H9 (cell line): ENCODE measurements around the gene PPP2CA. TPM values are rescaled to one million over a fixed set of nuclear protein-coding genes. Genes with fewer than 3 reads are reported as not detected.

ENCODE experiments used
- DNase-seq: peaks from one replicate; pipeline ENCODE4 v3.0.0-alpha.2; 2017
- H2AFZ ChIP-seq: one replicate; pipeline ENCODE4 v1.6.1; 2013; ENCODE audit warnings: mild to moderate bottlenecking, low read length, control low read depth, moderate library complexity
- H2AK5ac ChIP-seq: 2 replicates; pipeline ENCODE4 v1.6.1; 2013; ENCODE audit warnings: low read length, control low read depth, mixed read lengths; ENCODE audit not compliant: insufficient read length
- H2BK120ac ChIP-seq: one replicate; pipeline ENCODE4 v1.6.1; 2013; ENCODE audit warnings: low read depth, mild to moderate bottlenecking, low read length, control low read depth, inconsistent platforms; ENCODE audit not compliant: poor library complexity, severe bottlenecking
- H2BK12ac ChIP-seq: 2 replicates; pipeline ENCODE4 v1.6.1; 2013; ENCODE audit warnings: low read length, control low read depth, mixed read lengths, low read depth; ENCODE audit not compliant: insufficient read length
- H2BK15ac ChIP-seq: 2 replicates; pipeline ENCODE4 v1.6.1; 2013; ENCODE audit warnings: low read depth, low read length, control low read depth
- H2BK20ac ChIP-seq: one replicate; pipeline ENCODE4 v1.6.1; 2013; ENCODE audit warnings: low read depth, mild to moderate bottlenecking, low read length, control low read depth, inconsistent platforms; ENCODE audit not compliant: poor library complexity, severe bottlenecking
- H2BK5ac ChIP-seq: 2 replicates; pipeline ENCODE4 v1.6.1; 2013; ENCODE audit warnings: low read length, control low read depth, mixed read lengths; ENCODE audit not compliant: insufficient read length
- H3K14ac ChIP-seq: 2 replicates; pipeline ENCODE4 v1.6.1; 2013; ENCODE audit warnings: low read length, control low read depth; ENCODE audit not compliant: insufficient read depth
- H3K18ac ChIP-seq: 2 replicates; pipeline ENCODE4 v1.6.1; 2013; ENCODE audit warnings: low read depth, mild to moderate bottlenecking, mixed read lengths, low read length, control low read depth; ENCODE audit not compliant: insufficient read length
- H3K23ac ChIP-seq: 2 replicates; pipeline ENCODE4 v1.6.1; 2013; ENCODE audit warnings: low read length, control low read depth, mixed read lengths, low read depth; ENCODE audit not compliant: insufficient read length
- H3K23me2 ChIP-seq: 2 replicates; pipeline ENCODE4 v1.6.1; 2013; ENCODE audit warnings: low read depth, mild to moderate bottlenecking, mixed read lengths, low read length, control low read depth; ENCODE audit not compliant: insufficient read length, poor library complexity, severe bottlenecking
- H3K27ac ChIP-seq: 2 replicates; pipeline ENCODE4 v1.5.1; 2013; ENCODE audit warnings: low read length, control low read depth, mixed read lengths, low read depth; ENCODE audit not compliant: insufficient read length
- H3K27me3 ChIP-seq: 2 replicates; pipeline ENCODE4 v1.6.1; 2013; ENCODE audit warnings: low read length, control low read depth, inconsistent platforms; ENCODE audit not compliant: insufficient read depth
- H3K4ac ChIP-seq: 2 replicates; pipeline ENCODE4 v1.6.1; 2013; ENCODE audit warnings: low read depth, mild to moderate bottlenecking, control low read depth, inconsistent platforms, low read length, moderate library complexity
- H3K4me1 ChIP-seq: 2 replicates; pipeline ENCODE4 v1.6.1; 2013; ENCODE audit warnings: low read length, control low read depth, inconsistent platforms; ENCODE audit not compliant: insufficient read depth
- H3K4me2 ChIP-seq: 2 replicates; pipeline ENCODE4 v1.6.1; 2013; ENCODE audit warnings: low read length, control low read depth, mixed read lengths; ENCODE audit not compliant: insufficient read length, insufficient read depth
- H3K56ac ChIP-seq: 2 replicates; pipeline ENCODE4 v1.6.1; 2013; ENCODE audit warnings: low read depth, mild to moderate bottlenecking, mixed read lengths, low read length, control low read depth; ENCODE audit not compliant: insufficient read length
- H3K79me1 ChIP-seq: 2 replicates; pipeline ENCODE4 v1.6.1; 2013; ENCODE audit warnings: low read depth, mild to moderate bottlenecking, moderate library complexity, low read length, control low read depth, inconsistent platforms; ENCODE audit not compliant: insufficient read depth, poor library complexity, severe bottlenecking
- H3K79me2 ChIP-seq: 2 replicates; pipeline ENCODE4 v1.6.1; 2013; ENCODE audit warnings: low read length, control low read depth, inconsistent platforms; ENCODE audit not compliant: insufficient read depth
- H3K9ac ChIP-seq: 2 replicates; pipeline ENCODE4 v1.6.1; 2013; ENCODE audit warnings: low read length, control low read depth, mixed read lengths; ENCODE audit not compliant: insufficient read length; ENCODE audit errors: extremely low read depth
- H3K9me3 ChIP-seq: one replicate; pipeline ENCODE4 v1.6.1; 2013; ENCODE audit warnings: low read depth, low read length, inconsistent platforms; ENCODE audit not compliant: control insufficient read depth
- H3T11ph ChIP-seq: one replicate; pipeline ENCODE4 v1.6.1; 2013; ENCODE audit warnings: mild to moderate bottlenecking, low read length, control low read depth, inconsistent platforms
- H4K20me1 ChIP-seq: one replicate; pipeline ENCODE4 v1.6.1; 2013; ENCODE audit not compliant: control insufficient read depth, insufficient read length, insufficient read depth
- H4K5ac ChIP-seq: 2 replicates; pipeline ENCODE4 v1.6.1; 2013; ENCODE audit warnings: low read depth, mild to moderate bottlenecking, mixed read lengths, low read length, control low read depth; ENCODE audit not compliant: insufficient read length
- H4K8ac ChIP-seq: replicated peaks from 2 replicates; pipeline ENCODE4 v1.6.1; 2013; ENCODE audit warnings: low read length, control low read depth, mixed read lengths, low read depth; ENCODE audit not compliant: insufficient read length
- H4K91ac ChIP-seq: 2 replicates; pipeline ENCODE4 v1.6.1; 2013; ENCODE audit warnings: low read depth, mild to moderate bottlenecking, moderate library complexity, mixed read lengths, low read length, control low read depth; ENCODE audit not compliant: insufficient read length
- H3K27ac Mint-ChIP-seq, 3 experiments: 2 replicates in 2 of 3; 3 replicates in 1 of 3; pipeline ENCODE4 v1.8.0; 2020 to 2021; ENCODE audit warnings: mixed read lengths in 3 of 3, mild to moderate bottlenecking in 1 of 3, moderate library complexity in 1 of 3
- H3K27me3 Mint-ChIP-seq: 2 replicates; pipeline ENCODE4 v1.8.0; 2021; ENCODE audit warnings: low read depth, mild to moderate bottlenecking, moderate library complexity, mixed read lengths
- H3K36me3 Mint-ChIP-seq, 3 experiments: 2 replicates in 2 of 3; 3 replicates in 1 of 3; pipeline ENCODE4 v1.8.0; 2020 to 2021; ENCODE audit warnings: low read depth in 3 of 3, mixed read lengths in 3 of 3; ENCODE audit not compliant: insufficient read depth in 1 of 3
- H3K4me1 Mint-ChIP-seq, 2 experiments: 2 replicates each; pipeline ENCODE4 v1.8.0; 2020; ENCODE audit warnings: mixed read lengths in 2 of 2
- H3K4me3 Mint-ChIP-seq, 2 experiments: 2 replicates in 1 of 2; 3 replicates in 1 of 2; pipeline ENCODE4 v1.8.0; 2020 to 2021; ENCODE audit warnings: mild to moderate bottlenecking in 2 of 2, mixed read lengths in 2 of 2, moderate library complexity in 1 of 2
- H3K9me3 Mint-ChIP-seq, 2 experiments: 2 replicates in 1 of 2; 3 replicates in 1 of 2; pipeline ENCODE4 v1.8.0; 2020; ENCODE audit warnings: mild to moderate bottlenecking in 2 of 2, mixed read lengths in 2 of 2, moderate library complexity in 1 of 2
- CTCF ChIP-seq: fragments of 200-600 bp; sonication (generic); conservative IDR thresholded peaks from 3 replicates; pipeline ENCODE4 v1.8.0; 2021; ENCODE audit warnings: antibody characterized with exemption, mild to moderate bottlenecking
- WGBS: extraction: QIAGEN DNeasy Blood & Tissue Kit; methylation state at CpG from one replicate; pipeline ENCODE4 v1.1.7; 2013; ENCODE audit warnings: missing lambda C conversion rate, low lambda C conversion rate, mixed read lengths; ENCODE audit not compliant: insufficient read length; ENCODE audit errors: extremely low coverage; 5-methylcytosine and 5-hydroxymethylcytosine counted together
- total RNA-seq: library from RNA; stranded (reverse); gene quantifications from 2 replicates; pipeline ENCODE4 v1.2.1, GENCODE V29; 2021

Gene PPP2CA
- total RNA-seq, 1 experiment from 2014 or later, result 244 TPM

GRCh38 chr5:134258896-134259295, 33.0 kb upstream of the PPP2CA start:
- no peaks in the 10 kb centered on the region for H3K23me2 ChIP-seq

More at GRCh38 chr5:134258896-134259295, 33.0 kb upstream of the PPP2CA start:
- Histone ChIP-seq H2BK20ac (no peak overlapping the region), H4K20me1 (no peaks in the 10 kb centered on the region), H3K4ac (no peak overlapping the region), H2BK12ac (no peak overlapping the region), H3K27me3 (no peaks in the 10 kb centered on the region), H3T11ph (no peak overlapping the region), H2BK5ac (no peak overlapping the region), H2BK15ac (no peak overlapping the region), H3K23ac (no peak overlapping the region), H3K9me3 (no peaks in the 10 kb centered on the region), H3K14ac (no peak overlapping the region), H3K4me1 (no peaks in the 10 kb centered on the region), H3K27ac (no peak overlapping the region), H3K9ac (no peak overlapping the region), H3K79me1 (no peaks in the 10 kb centered on the region), H3K56ac (no peak overlapping the region), H3K4me2 (no peak overlapping the region), H4K8ac (no peak overlapping the region), H3K18ac (no peak overlapping the region), H3K79me2 (no peaks in the 10 kb centered on the region), H2BK120ac (no peak overlapping the region), H2AFZ (no peak overlapping the region), H4K91ac (no peak overlapping the region), H2AK5ac (no peak overlapping the region), H4K5ac (no peak overlapping the region)
- Mint-ChIP-seq H3K4me1 (no peaks in the 10 kb centered on the region), H3K27ac (no peak overlapping the region), H3K4me3 (no peak overlapping the region), H3K27me3 (peaks cover 2% of the 10 kb centered on the region), H3K36me3 (peaks cover 21 to 24% (median 22%) of the 10 kb centered on the region in 3 experiments), H3K9me3 (peaks cover 29 to 30% of the 10 kb centered on the region in 2 experiments)
- DNase-seq, result no peak
- TF ChIP-seq CTCF, result no peak
- WGBS, result no CpG with 5 or more reads among the region's 3 CpGs
